HepG2 (cell line): ENCODE results near the gene POC1A. TPM values are rescaled to one million over a fixed set of nuclear protein-coding genes. Genes with fewer than 3 reads are reported as not detected.
A peak's percentile ranks its signal among the peaks of the same experiment; 100 is the strongest.

Experiments used
- CBX5 ChIP-seq: sonication (generic); formaldehyde crosslinking; IDR thresholded peaks from 2 replicates; pipeline ENCODE4 v1.4.0; 2020; ENCODE audit warnings: missing genetic modification reagents, borderline replicate concordance
- GTF3A ChIP-seq: sonication (generic); formaldehyde crosslinking; conservative IDR thresholded peaks from 2 replicates; pipeline ENCODE4 v1.4.0; 2020; ENCODE audit warnings: mild to moderate bottlenecking, missing genetic modification reagents
- MAZ ChIP-seq, 2 experiments: sonication (generic) in 1 of 2; formaldehyde crosslinking in 1 of 2; IDR thresholded peaks; 2 replicates each; pipeline versions ENCODE4 v1.5.0 to v1.6.1; 2012 to 2020; ENCODE audit warnings: low read depth in 2 of 2, mild to moderate bottlenecking in 2 of 2, borderline replicate concordance in 1 of 2, improper control_type of control experiment in 1 of 2, low read length in 1 of 2, missing genetic modification reagents in 1 of 2, moderate library complexity in 1 of 2
- NFAT5 ChIP-seq: sonication (generic); formaldehyde crosslinking; IDR thresholded peaks from 2 replicates; pipeline ENCODE4 v1.4.0; 2020; ENCODE audit warnings: missing genetic modification reagents
- THRA ChIP-seq: sonication (generic); formaldehyde crosslinking; IDR thresholded peaks from 2 replicates; pipeline ENCODE4 v1.4.0; 2020; ENCODE audit warnings: missing genetic modification reagents, borderline replicate concordance
- ZBTB14 ChIP-seq: sonication (generic); formaldehyde crosslinking; IDR thresholded peaks from 2 replicates; pipeline ENCODE4 v1.4.0; 2020; ENCODE audit warnings: missing genetic modification reagents
- ZFP36L1 ChIP-seq: sonication (generic); formaldehyde crosslinking; IDR thresholded peaks from 2 replicates; pipeline ENCODE4 v1.8.0; 2022; ENCODE audit warnings: mild to moderate bottlenecking, missing genetic modification reagents, moderate library complexity
- ZNF235 ChIP-seq: sonication (generic); formaldehyde crosslinking; IDR thresholded peaks from 2 replicates; pipeline ENCODE4 v1.8.1; 2023; ENCODE audit warnings: mild to moderate bottlenecking, missing genetic modification reagents, borderline replicate concordance
- ZNF292 ChIP-seq: sonication (generic); formaldehyde crosslinking; IDR thresholded peaks from 2 replicates; pipeline ENCODE4 v1.8.1; 2022; ENCODE audit warnings: mild to moderate bottlenecking, low read depth, missing genetic modification reagents, borderline replicate concordance
- polyA plus RNA-seq, 8 experiments: library from polyadenylated mRNA; depleted of rRNA in 3 of 8; stranded (reverse) in 7 of 8; unstranded in 1 of 8; fragments of >200 nt; fragmentation: Illumina TruSeq in 4 of 8; extraction: Trizol in 4 of 8; gene quantifications; 2 replicates each; pipeline versions ENCODE4 v1.2.1 to v1.2.3, GENCODE V29; 2011 to 2016; ENCODE audit warnings: low read depth in 4 of 8, missing spikeins in 1 of 8, mixed read lengths in 1 of 8; ENCODE audit not compliant: insufficient read depth in 1 of 8
- total RNA-seq, 5 experiments: library from RNA; depleted of rRNA; stranded (reverse); fragments of >200 nt; fragmentation: Illumina TruSeq; extraction: Trizol; gene quantifications; 2 replicates each; pipeline ENCODE4 v1.2.3, GENCODE V29; 2016; ENCODE audit warnings: low read depth in 1 of 5
- TF ChIP-seq, protein P1 (sequence below): sonication (generic); formaldehyde crosslinking; IDR thresholded peaks from 2 replicates; pipeline ENCODE4; 2020; ENCODE audit warnings: missing genetic modification reagents, mild to moderate bottlenecking, borderline replicate concordance
- TF ChIP-seq, protein P2 (sequence below): sonication (generic); formaldehyde crosslinking; IDR thresholded peaks from 2 replicates; pipeline ENCODE4 v1.4.0; 2020; ENCODE audit warnings: missing genetic modification reagents, borderline replicate concordance

The POC1A gene
- total and polyA plus RNA-seq, 2 of the 13 experiments (the other 11 are each of a cell fraction or from before 2014, with no cell fraction given) = 14.6 to 20.0 TPM

- TF ChIP-seq NFAT5 (CRISPR knock-in tag) = no peak
- TF ChIP-seq ZBTB14 (CRISPR knock-in tag) = no peak
- TF ChIP-seq, protein P1, sequence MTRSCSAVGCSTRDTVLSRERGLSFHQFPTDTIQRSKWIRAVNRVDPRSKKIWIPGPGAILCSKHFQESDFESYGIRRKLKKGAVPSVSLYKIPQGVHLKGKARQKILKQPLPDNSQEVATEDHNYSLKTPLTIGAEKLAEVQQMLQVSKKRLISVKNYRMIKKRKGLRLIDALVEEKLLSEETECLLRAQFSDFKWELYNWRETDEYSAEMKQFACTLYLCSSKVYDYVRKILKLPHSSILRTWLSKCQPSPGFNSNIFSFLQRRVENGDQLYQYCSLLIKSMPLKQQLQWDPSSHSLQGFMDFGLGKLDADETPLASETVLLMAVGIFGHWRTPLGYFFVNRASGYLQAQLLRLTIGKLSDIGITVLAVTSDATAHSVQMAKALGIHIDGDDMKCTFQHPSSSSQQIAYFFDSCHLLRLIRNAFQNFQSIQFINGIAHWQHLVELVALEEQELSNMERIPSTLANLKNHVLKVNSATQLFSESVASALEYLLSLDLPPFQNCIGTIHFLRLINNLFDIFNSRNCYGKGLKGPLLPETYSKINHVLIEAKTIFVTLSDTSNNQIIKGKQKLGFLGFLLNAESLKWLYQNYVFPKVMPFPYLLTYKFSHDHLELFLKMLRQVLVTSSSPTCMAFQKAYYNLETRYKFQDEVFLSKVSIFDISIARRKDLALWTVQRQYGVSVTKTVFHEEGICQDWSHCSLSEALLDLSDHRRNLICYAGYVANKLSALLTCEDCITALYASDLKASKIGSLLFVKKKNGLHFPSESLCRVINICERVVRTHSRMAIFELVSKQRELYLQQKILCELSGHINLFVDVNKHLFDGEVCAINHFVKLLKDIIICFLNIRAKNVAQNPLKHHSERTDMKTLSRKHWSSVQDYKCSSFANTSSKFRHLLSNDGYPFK (CRISPR knock-in tag) = no peak
- TF ChIP-seq ZNF292 = no peak
- no peak; the same call in 1 of the 2 replicates for TF ChIP-seq CBX5 (CRISPR knock-in tag)
- TF ChIP-seq THRA (CRISPR knock-in tag) = no peak
- TF ChIP-seq, protein P2, sequence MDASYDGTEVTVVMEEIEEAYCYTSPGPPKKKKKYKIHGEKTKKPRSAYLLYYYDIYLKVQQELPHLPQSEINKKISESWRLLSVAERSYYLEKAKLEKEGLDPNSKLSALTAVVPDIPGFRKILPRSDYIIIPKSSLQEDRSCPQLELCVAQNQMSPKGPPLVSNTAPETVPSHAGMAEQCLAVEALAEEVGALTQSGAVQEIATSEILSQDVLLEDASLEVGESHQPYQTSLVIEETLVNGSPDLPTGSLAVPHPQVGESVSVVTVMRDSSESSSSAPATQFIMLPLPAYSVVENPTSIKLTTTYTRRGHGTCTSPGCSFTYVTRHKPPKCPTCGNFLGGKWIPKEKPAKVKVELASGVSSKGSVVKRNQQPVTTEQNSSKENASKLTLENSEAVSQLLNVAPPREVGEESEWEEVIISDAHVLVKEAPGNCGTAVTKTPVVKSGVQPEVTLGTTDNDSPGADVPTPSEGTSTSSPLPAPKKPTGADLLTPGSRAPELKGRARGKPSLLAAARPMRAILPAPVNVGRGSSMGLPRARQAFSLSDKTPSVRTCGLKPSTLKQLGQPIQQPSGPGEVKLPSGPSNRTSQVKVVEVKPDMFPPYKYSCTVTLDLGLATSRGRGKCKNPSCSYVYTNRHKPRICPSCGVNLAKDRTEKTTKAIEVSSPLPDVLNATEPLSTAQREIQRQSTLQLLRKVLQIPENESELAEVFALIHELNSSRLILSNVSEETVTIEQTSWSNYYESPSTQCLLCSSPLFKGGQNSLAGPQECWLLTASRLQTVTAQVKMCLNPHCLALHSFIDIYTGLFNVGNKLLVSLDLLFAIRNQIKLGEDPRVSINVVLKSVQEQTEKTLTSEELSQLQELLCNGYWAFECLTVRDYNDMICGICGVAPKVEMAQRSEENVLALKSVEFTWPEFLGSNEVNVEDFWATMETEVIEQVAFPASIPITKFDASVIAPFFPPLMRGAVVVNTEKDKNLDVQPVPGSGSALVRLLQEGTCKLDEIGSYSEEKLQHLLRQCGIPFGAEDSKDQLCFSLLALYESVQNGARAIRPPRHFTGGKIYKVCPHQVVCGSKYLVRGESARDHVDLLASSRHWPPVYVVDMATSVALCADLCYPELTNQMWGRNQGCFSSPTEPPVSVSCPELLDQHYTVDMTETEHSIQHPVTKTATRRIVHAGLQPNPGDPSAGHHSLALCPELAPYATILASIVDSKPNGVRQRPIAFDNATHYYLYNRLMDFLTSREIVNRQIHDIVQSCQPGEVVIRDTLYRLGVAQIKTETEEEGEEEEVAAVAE (CRISPR knock-in tag) = no peak
- no peak for TF ChIP-seq ZNF235 (CRISPR knock-in tag)
- TF ChIP-seq GTF3A (CRISPR knock-in tag) = no peak
- no peak for TF ChIP-seq ZFP36L1 (CRISPR knock-in tag)
- peak; percentile 33; the same call in 1 of the 2 replicates for TF ChIP-seq MAZ (IDR thresholded peaks at IDR 0.05; ENCODE audit: borderline replicate concordance, low read depth, low read length)
- TF ChIP-seq MAZ (CRISPR knock-in tag; IDR thresholded peaks at IDR 0.05; ENCODE audit: low read depth) = no peak
Measured at GRCh38 chr3:52144034-52144795, 10.0 kb downstream of the POC1A start (continued).
